Putamen (tissue), 1 donor: ENCODE measurements around the gene FAM118B.

Experiments
- DNase-seq: peaks from one replicate; pipeline ENCODE4 v3.0.0-alpha.2; 2016; ENCODE audit warnings: low spot score

The FAM118B gene

DNA sequence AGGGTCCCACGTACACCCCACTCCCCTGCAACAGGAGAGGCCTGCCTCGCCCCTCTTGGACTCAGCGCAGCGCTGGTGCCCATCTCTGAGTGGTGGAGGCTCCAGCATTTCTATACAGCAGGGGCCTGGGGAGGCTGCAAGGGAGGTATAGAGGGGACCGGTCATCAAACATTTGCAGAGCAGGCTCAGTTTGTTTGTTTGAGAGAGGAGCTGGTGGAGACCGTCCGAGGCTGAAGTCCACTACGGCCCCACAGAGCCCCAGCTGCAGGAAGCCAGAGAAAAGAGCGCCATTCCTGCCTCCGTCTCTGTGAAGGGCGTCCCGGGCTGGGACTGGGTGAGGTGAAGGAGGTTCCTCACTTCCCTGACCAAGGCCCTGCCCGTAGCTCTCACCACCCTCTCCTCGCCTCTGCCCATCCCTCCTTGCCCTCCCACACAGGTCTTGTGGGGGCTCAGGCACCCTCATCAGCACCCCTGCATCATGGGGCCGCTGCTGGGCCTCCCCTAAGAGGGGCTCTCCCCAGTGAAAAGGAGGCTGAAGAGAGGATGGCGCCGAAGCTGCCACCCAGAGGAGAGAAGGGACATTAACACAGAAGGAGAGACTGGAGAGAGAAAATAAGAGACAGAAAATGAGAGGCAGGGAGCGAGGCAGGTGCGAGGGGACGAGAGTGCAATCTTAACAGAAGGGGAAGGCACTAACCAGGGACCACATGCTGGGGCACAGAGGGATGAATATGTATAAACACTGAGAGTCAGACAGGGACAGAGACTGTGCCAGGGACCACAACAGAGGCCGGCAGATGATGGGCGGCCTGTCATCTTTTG is 24.7 kb upstream of the FAM118B start:
- DNase-seq, result no peak

DNA sequence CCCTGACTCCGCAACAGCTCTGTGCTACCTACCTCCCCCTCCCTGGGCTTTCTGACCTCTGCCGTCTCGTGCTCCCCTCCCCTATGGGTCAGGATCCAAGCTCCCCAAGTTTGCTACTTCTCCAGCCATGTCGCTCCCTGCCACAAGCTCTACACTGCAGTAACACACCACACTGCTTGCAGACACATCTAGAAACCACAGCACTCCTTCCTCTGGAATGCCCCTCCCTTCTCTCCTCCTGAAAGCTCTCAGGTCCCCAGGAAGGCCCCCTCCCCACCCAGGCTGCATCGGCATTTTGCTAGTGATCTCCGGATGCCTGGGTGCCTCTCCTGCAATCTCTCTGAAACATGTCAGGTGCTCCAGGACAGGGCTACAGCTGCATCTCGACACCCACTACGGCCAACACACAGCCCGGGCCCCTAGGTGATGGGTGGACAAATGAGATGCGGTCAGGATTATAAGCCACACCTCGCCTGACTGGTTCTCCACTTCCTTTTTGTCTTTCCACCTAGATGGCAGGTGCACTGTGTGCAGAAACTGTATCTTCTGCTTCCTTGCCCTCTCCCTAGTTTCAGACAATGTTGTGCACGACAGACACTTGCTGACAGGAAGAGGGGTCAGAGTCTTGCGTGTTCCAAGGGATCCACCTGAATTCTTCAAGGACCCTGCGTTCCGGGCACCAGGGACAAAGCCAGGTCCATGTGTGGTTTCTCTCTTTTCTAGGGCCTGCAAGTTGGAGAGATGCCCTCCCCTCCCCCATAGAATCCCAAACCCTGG is 23.1 kb upstream of the FAM118B start:
- no peak for DNase-seq

GRCh38 chr11:126189109-126189929 is 22.3 kb upstream of the FAM118B start:
- DNase-seq, result no peak

- no peak for DNase-seq
Measured at GRCh38 chr11:126190792-126191191, 20.8 kb upstream of the FAM118B start.

- no peak for DNase-seq
Measured at GRCh38 chr11:126191379-126192073, 20.1 kb upstream of the FAM118B start.

DNA sequence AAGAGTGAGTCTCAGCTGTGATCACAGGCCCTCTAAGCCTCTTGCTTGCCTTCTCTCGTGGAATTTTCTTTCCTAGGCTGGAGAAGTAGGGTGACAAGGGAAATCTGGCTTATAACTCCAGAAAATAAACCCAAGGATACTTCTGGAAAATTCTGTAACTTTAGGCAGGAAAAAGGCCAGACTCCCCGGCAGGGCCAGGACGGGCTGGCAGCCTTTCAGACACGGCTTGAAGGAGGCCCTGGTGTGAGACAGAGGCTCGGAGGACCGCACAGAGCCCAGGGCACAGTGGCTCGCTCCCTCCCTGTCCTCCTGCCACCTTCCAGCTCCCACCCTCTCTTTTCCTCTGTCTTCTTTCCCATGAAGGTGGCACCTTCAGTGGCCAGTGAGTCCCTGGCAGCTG is 19.2 kb upstream of the FAM118B start:
- DNase-seq, result no peak

DNA sequence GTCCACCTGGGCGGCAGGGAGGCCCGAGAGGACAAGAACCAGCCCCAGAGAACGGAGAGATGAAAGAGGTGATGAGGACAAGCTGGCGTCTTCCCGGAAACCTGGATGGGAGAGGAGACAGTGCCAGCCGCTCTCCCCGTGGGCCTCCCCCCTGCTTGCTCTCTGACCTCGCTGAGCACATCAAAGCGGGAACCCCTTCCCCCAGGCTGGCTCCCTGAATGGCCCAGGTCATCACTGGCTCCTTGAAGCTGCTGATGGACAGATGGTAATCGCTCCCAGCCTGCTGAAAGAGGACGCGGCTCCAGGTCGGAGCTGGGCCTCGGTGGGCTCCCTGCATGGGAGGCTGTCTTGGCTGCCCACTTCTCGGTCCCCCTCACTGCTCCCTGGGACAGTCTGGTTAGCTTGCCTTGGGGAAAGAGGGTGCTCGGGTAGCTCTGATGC is 18.5 kb upstream of the FAM118B start:
- DNase-seq, result no peak

DNA sequence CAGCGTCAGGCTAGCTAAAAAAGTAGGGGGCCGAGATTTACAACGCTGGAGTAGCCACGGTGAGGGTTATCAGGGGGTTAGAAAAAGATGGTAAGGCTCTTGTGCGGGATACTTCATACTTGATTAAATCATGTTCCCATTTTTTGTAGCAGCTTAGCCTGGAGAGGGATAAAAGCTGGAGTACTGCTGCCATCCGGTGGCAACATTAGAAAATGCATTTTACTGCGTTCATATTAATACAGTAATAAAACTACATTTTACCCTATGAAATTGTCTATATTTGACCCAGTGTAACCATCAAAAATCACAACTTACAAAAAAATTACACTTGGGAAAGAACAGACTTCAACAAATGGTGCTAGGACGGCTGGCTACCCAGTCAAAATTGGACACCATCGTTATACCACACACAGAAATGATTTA is 17.4 kb upstream of the FAM118B start:
- no peak for DNase-seq

DNA sequence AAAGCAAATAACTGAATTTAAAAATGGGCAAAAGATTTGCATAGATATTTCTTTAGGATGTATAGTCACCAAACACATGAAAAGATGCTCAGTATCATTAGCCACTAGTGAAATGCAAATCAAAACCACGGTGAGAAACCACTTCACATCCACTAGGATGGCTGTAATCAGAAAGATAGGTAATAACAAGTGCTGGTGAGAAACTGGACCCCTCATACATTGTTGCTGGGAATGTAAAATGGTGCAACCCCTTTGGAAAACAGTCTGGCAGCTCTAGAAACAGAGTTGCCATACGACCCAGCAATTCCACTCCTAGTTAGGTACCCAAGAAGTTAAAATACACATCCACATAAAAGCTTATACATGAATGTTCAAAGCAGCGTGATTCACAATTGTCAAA is 16.5 kb upstream of the FAM118B start:
- DNase-seq, result no peak

GRCh38 chr11:126197277-126197939 is 14.2 kb upstream of the FAM118B start:
- no peak for DNase-seq

DNA sequence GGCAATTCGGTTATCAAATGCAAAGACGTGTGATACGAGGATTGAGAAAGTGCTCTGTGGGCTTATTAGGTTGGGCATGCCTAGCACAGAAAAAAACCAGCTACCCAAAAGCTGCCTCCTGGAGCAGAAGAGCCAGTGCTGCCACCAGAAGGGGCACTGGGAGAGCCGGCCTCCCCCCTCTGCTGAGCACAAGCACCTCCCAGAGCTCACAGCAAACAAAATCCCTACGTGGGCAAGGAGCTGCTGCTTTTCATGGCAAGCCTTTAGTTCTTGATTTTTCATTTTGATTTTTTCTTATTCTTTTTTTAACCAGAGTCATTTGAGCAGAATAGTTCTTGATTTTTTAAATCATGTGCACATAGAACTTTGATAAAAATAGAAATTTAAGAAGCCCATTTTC is 12.9 kb upstream of the FAM118B start:
- no peak for DNase-seq

- no peak for DNase-seq
Measured at GRCh38 chr11:126202646-126203359, 8.8 kb upstream of the FAM118B start.

DNA sequence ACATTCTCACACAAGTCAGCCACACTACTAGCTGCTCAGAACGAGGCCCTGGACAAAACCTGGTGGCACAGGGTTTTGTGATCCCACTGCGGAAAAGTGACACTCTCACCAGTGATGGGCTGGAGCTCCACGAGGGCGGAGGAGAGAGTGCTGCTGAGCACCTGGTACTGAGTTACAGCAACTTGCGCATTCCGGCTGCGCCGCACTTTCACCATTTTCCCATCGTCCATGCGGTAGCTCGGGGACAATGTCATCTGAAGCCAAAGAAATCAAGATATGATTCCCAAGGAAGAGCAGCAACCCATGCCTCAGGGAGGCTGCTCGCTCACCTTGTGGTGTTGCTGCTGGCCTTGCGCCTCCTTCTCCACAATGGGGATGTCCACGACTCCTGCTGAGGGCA is 6.2 kb upstream of the FAM118B start:
- no peak for DNase-seq

DNA sequence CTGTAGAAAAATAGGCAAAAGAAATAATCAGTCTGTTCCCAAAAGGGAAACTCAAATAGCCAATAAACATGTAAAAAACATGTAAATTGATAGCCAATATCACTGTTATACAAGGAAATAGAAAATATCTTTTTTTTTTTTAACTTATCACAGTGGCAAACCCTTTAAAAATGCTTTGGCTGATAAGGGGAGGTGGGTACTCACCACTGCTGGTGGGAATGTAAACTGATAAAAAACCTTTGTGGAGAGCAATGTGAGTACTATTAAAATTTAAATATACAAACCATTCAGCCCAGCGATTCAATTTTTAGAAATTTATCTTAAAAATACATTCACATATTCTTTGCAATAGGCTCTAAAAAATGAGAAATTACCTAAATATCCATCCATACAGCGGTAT is 3.7 kb upstream of the FAM118B start:
- DNase-seq, result no peak

DNA sequence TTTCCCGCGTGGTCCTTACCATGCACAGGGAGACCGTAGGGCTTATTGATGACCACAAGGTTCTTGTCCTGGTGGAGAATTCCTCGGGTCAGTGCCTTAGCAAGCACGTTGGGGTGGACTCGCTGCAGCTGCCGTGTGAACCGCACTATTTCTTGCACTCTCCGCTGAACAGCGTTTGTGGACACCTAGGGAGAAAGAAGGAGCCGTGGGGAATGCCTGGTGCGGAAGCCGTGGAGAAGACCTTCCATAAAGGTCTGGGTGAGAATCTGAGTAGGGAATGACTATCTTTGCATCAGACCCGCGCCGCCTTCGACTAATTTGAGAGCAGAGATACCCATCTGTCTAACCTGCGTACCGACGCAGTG is 729 bp upstream of the FAM118B start:
- DNase-seq, result no peak

GRCh38 chr11:126212089-126212660 is 593 bp downstream of the FAM118B start:
- DNase-seq, result no peak

DNA sequence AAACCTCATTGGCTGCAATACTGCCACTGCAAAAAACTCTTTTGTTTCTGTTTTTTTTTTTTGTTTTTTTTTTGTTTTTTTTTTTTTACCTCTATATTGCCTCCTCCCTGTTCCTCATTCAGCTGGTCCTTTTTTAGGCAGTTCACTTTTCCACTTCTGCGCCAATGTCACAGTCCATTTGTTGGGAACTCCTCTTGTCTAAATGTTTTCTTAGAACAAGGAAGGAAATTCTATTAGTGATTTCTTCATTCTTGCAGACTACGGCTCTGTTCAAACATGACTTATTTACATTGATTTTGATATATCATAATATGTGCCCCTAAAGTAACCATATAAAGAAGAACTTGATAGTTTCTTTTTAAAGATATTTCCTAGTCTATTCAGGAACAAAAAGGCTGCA is 2.9 kb downstream of the FAM118B start:
- DNase-seq, result no peak

GRCh38 chr11:126214841-126215240 is 3.3 kb downstream of the FAM118B start:
- no peak for DNase-seq

- peak; percentile 53 for DNase-seq
Measured at GRCh38 chr11:126216526-126217305, 5.1 kb downstream of the FAM118B start.

DNA sequence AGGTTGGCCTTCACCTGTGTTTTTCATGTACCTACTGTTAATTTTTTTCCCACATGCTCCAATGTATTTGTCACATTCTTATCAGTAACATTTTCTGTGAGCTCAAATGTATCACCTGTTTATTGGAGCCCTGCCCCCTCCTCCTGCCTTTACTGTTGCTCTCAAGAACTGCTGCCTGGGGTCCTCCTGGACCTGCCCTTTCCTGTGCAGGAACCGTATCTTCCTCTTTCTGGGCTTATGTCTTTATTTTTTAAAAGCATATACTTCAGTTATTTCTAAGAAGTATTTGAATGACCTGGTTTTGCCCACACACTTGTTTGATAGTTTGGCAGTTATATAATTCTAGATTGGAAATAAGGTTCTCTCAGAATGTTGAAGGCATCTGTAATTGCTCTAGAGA is 5.9 kb downstream of the FAM118B start:
- DNase-seq, result no peak
